Effector CD8-positive, alpha-beta T cell (primary cell): ENCODE data around the gene ZFP2.
A peak's percentile ranks its signal among the peaks of the same experiment; 100 is the strongest.
"Not testable (repeated sequence)": the region's sequence is repeated elsewhere in the genome, so short reads cannot be mapped to it uniquely, and the experiment has no call there.

Experiments
- DNase-seq: peaks from one replicate; lab custom pipeline; 2025; lab: John Stamatoyannopoulos, UW
- total RNA-seq, 4 experiments: gene quantifications; one replicate each; lab custom pipeline; 2026; lab: John Stamatoyannopoulos, UW

ZFP2 gene
- total RNA-seq: 0.88 to 2.0 (median 1.4) reads per million in 4 experiments

GRCh38 chr5:178895615-178896571, at the start of gene ZFP2:
Gene ZFP2 (plus strand): TSS chr5:178895913. CDS start chr5:178931314, 35,401 bp downstream.
- DNase-seq: no peak

DNA sequence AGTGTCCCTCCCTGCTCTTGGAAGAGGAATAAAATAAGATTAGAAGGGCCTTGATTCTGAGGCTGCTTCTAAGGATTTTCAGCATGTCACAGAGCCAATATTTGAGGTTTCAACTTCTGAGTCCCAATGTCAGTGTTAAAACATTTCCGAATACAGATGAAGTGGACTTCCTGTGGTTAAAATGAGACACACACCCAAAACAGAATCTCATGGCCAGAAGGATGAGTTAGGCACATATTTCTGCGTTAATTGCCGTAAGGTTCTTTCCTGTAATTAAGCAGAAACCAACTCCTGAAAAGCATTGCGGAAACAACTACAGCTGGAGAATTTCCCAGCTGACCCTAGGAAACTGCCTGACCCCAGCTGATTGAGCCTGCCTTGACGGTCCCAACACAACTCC, 46.4 kb upstream of the ZFP2 start:
- DNase-seq: no peak

DNA sequence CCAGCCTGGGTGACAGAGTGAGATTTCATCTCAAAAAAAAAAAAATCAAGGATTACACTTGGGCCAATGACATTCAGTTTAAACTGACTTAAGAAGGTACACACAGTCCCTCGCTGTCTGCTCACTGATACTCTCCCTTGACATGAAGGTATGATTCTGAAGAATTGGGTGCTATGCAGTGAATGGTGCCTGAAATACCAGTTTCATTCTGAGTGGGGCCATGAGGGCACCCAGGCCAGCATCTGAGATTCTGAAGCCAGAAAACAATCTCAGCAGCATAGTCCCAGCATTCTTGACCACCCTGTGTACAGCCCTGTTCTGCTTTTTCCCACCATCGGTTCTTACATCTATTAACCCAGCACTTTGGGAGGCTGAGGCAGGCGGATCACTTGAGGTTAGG, 43.8 kb upstream of the ZFP2 start:
- DNase-seq: no peak

DNA sequence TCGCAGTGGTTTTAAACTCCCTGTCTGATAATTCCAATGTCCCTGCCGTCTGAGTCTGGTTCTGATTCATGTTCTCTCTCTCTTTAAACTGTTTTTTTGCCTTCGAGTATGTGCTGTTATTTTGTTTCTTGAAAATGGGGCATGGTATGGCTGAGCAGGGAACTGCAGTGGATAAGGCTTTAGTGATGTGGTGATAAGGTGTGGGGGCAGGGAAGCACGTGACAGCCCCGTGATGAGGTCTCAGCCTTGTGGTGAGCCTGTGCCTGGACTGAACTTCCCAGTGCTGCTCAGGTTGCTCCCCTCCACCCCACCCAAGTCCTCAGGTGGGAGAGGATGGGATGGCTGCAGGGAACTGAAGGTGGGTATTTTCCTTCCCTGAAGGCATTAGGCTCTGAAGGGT, 41.4 kb upstream of the ZFP2 start:
- no peak for DNase-seq

GRCh38 chr5:178859625-178860521, 35.8 kb upstream of the ZFP2 start, which contains the start of gene ZNF354B:
Gene ZNF354B (plus strand): TSS chr5:178859953. CDS start chr5:178861048, 1,095 bp downstream.
- DNase-seq: peak; percentile 64

DNA sequence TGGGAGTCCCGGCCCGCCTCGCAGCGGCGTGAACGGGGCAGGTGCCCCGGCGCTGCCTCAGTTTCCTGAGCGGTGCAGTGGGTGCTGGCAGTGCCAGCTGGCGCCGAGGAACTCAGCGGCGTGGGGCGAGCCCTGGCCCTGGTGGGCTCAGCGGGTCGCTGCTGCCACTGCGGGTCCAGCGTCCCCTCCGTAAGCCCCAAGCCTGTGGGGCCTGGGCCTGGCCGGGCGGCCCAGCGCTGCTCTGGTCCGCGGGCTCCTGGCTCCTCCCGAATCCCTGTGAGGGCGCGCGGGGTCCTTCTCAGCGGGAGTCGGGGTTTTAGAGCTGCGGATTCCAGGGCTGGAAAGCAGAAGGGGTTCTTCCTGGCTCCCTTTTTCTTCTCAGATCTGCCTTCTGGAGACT, 35.1 kb upstream of the ZFP2 start:
- not testable (repeated sequence) for DNase-seq

DNA sequence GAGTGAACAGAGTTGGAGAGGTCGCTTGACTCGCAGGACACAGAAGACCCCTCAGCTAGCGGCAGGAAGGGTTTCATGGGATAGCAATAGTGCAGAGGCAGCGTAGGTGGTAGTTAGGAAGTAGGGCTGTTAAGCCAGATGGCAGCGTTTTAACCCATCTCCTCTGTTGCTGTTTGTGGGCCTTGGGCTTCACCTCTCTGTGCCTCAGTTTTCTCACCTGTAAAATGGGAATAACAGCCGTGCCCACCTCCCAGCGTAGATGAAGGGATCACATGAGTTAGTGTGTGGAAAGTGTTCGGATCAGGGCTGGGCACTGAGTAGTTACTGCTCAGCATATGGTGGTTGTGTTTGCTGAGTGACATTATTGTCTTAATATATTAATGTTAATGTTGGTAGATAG, 34.1 kb upstream of the ZFP2 start:
- DNase-seq: no peak

- no peak for DNase-seq
These were observed 28.8 kb upstream of the ZFP2 start for GRCh38 chr5:178866946-178867345.

DNA sequence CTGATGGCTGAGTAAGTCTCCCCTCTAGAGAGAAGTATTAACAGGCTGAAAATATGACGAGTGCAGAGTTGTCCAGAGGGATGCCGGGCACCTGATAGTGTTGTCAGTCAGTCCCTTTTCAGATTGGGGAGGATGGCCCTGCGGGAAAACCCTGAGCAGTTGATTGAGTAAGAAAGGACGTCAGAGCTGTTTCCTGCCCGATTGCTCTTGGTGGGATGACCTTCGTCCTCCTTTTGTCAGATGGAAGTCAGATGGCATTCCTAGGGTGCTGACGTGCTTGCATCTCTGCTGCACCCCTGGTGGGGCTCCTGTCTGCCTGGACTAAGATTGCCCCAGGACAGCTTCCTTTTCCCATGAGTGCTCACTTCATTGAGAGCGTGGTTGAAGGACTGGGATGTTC, 26.1 kb upstream of the ZFP2 start:
- DNase-seq: no peak

DNA sequence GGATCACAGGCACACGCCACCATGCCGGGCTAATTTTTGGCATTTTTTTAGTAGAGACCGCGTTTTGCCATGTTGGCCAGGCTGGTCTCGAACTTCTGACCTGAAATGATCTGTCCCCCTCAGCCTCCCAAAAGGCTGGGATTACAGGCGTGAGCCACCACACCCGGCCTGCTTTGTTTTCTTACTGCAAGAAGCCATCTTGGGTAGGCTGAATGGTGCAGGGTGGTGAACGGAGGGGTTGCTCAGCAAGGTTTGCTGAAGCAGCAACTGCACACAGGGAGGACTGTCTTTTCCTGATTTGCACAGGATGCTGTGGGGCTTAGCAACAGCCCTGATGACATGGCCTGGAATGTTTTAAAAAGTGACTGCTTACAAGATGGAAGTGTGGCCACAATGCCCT, 25.3 kb upstream of the ZFP2 start:
- no peak for DNase-seq

DNA sequence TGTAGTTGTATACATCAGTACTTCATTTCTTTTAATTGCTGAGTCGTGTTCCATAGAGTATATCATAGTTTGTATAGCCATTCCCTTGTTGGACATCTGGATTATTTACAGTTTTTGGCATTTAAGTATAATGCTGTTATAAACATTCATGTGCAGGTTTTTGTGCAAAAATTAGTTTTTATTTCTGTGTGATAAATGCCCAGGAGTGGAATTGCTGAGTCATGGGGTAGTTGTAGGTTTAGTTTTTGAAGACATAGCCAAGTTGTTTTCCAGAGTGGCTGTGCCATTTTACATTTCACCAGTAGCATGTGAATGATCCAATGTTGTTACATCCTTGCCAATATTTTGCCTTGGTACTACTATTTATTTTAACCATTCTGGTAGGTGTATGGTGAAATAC, 23.4 kb upstream of the ZFP2 start:
- no peak for DNase-seq

GRCh38 chr5:178883115-178883694, 12.5 kb upstream of the ZFP2 start:
- DNase-seq: not testable (repeated sequence)

DNA sequence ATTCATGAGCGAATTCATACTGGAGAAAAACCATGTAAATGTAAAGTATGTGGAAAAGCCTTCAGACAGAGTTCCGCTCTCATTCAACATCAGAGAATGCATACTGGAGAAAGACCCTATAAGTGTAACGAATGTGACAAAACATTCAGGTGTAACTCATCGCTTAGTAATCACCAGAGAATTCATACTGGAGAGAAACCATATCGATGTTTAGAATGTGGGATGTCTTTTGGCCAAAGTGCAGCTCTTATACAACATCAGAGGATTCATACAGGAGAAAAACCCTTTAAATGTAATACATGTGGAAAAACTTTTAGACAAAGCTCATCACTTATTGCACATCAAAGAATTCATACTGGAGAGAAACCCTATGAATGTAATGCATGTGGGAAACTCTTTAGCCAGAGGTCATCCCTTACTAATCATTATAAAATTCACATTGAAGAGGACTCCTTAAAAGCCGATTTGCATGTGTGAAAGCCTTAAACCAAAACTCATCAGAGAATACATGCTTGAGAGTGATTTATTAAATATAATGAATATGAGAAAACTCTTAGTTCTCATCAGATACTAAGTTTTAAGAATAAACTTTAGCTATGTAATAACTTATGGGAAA, 11.8 kb upstream of the ZFP2 start:
- no peak for DNase-seq

DNA sequence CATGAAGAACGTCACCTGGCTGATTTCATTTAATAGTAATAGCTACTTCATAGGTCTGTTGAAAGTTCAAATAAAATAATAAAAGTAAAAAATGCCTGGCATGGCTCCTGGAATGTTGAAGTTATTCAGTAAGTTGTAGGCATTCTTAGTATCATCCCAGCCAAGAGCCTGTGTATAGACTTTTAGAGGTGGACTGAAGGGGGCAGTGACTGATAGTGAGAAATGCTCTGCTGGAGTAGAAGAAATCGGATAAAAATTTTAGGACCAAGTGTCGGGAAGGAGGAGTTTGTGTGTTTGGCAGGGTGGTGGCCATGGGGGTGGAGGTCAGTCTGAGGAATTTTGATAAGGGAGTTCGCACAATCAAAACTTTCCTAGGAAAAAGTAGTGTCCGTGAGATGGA, 3.6 kb downstream of the ZFP2 start:
- DNase-seq: no peak

DNA sequence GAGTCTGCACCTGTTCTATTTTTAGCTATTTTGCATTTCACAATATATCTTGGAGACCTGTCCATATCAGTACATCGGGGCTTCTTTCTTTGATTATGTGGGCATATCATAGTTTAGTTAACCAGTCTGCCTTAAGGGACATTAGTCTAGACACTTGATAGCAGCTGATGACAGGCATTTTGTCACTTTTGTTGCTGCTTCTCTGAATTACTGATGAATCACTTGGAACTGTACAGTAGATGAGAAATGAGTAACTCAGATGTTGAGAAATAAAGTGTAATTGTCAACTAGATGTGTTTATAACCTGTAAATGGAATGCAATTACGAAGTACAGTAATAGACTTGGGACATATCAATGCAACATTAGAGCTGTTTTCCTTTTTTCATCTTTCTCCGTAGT, 7.1 kb downstream of the ZFP2 start:
- no peak for DNase-seq

DNA sequence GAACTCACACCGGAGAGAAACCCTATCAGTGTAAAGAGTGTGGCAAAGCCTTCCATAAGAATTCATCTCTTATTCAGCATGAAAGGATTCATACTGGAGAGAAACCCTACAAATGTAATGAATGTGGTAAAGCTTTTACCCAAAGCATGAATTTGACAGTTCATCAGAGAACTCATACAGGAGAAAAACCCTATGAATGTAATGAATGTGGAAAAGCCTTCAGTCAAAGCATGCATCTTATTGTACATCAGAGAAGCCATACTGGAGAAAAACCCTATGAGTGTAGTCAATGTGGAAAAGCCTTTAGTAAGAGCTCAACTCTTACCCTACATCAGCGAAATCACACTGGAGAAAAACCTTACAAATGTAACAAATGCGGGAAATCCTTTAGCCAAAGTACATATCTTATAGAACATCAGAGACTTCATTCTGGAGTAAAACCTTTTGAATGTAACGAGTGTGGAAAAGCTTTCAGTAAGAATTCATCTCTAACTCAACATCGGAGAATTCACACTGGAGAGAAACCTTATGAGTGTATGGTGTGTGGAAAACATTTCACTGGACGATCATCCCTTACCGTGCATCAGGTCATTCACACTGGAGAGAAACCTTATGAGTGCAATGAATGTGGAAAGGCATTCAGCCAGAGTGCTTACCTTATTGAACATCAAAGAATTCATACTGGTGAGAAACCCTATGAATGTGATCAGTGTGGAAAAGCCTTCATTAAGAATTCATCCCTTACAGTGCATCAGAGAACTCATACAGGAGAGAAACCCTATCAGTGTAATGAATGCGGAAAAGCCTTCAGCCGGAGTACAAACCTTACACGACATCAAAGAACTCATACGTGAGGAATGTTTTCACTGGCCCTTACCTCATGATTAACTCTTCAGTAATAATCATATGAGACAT, 36.4 kb downstream of the ZFP2 start:
- no peak for DNase-seq

GRCh38 chr5:178940569-178941360, 45.1 kb downstream of the ZFP2 start, which contains the start of gene ZNF454:
Gene ZNF454 (plus strand): TSS chr5:178941198. CDS start chr5:178942792, 1,594 bp downstream.
- DNase-seq: no peak

DNA sequence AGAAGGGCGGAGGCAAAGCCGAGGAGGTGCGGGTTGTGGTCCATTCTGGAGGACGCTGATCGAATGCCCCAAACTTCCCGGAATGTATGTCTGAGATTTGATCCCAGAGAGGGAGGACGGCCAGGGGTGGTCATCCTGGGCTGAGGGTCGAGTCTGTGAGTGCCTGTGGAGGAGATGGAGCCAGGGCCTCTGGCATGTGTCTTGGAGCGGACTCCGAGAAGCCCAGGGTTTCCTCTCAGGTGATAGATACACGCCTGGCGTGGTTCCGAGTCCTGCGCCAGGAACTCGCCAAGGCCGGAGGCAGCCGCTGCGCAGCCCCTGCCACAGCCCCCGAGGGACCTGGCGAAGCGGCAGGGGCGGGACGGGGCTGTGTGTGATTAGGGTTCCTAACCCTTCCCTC, 45.6 kb downstream of the ZFP2 start:
- DNase-seq: no peak

DNA sequence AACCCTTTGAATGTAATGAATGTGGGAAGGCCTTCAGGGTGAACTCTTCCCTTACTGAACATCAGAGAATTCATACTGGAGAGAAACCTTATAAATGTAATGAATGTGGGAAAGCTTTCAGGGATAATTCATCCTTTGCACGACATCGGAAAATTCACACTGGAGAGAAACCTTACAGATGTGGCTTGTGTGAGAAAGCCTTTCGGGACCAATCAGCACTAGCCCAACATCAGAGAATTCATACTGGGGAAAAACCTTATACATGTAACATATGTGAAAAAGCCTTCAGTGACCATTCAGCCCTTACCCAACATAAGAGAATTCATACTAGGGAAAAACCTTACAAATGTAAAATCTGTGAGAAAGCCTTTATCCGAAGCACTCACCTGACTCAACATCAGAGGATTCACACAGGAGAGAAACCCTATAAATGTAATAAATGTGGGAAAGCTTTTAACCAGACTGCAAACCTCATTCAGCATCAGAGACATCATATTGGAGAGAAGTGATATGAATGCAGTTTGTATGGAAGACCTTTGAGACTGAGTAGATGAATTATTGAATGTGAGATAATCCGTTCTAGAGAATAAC, 69.8 kb downstream of the ZFP2 start:
- DNase-seq: no peak
